Erythroblast (primary cell): ENCODE results near the gene ZNF330.

Experiments used
- GATA1 ChIP-seq: IDR thresholded peaks from 2 replicates; pipeline ENCODE4 v1.6.1; 2011; ENCODE audit warnings: low read depth, mild to moderate bottlenecking, control low read depth, low read length, moderate library complexity
- POLR2A ChIP-seq: IDR thresholded peaks from 2 replicates; pipeline ENCODE4 v1.6.1; 2011; ENCODE audit warnings: mild to moderate bottlenecking, low read length

GRCh38 chr4:141283152-141283551 lies 62.5 kb downstream of the ZNF330 start:
- no peak for TF ChIP-seq POLR2A
- TF ChIP-seq GATA1 = no peak
